OCI-LY7 (cell line): ENCODE results near the gene MSH3. TPM values are rescaled to one million over a fixed set of nuclear protein-coding genes. Genes with fewer than 3 reads are reported as not detected.

Source experiments
- BruUV-seq: library from RNA; stranded (reverse); fragments of 400-500 nt; replicated peaks from 2 replicates; lab custom pipeline; 2021; lab: Mats Ljungman, UMichigan
- CTCF ChIA-PET: fragments of 300-600 bp; sonication (Branson Sonifier 250); formaldehyde crosslinking; loops from one replicate; lab custom pipeline; 2022; ENCODE audit warnings: antibody characterized with exemption; ENCODE audit not compliant: unreplicated experiment; lab: Charles Lee
- POLR2A ChIA-PET: fragments of 300-600 bp; sonication (Branson Sonifier 250); formaldehyde crosslinking; loops from one replicate; lab custom pipeline; 2022; ENCODE audit warnings: antibody characterized with exemption; lab: Charles Lee
- DNase-seq: peaks from one replicate; pipeline ENCODE4 v3.0.0-alpha.2; 2015; ENCODE audit warnings: low spot score
- H2AFZ ChIP-seq: fragments of 200-600 bp; sonication (generic), shearing (Covaris generic); 2 replicates; pipeline ENCODE4 v1.6.1; 2014; ENCODE audit warnings: mild to moderate bottlenecking, antibody characterized with exemption, low read length, moderate library complexity
- H3K27ac ChIP-seq: fragments of 200-600 bp; sonication (generic); 2 replicates; pipeline ENCODE4 v1.5.1; 2014; ENCODE audit warnings: mixed run types, low read depth, mild to moderate bottlenecking, moderate library complexity, low read length, inconsistent platforms; ENCODE audit not compliant: poor library complexity, severe bottlenecking
- H3K36me3 ChIP-seq: fragments of 200-600 bp; sonication (generic); 2 replicates; pipeline ENCODE4 v1.6.1; 2014; ENCODE audit warnings: mild to moderate bottlenecking, antibody characterized with exemption, low read length, moderate library complexity, mixed read lengths; ENCODE audit not compliant: insufficient read depth
- H3K4me1 ChIP-seq: fragments of 200-600 bp; sonication (generic); 2 replicates; pipeline ENCODE4 v1.5.1; 2014; ENCODE audit warnings: mild to moderate bottlenecking, low read length; ENCODE audit not compliant: insufficient read depth, poor library complexity, severe bottlenecking
- H3K4me2 ChIP-seq: fragments of 200-600 bp; sonication (generic); 2 replicates; pipeline ENCODE4 v1.6.1; 2014; ENCODE audit warnings: mild to moderate bottlenecking, low read length
- H3K4me3 ChIP-seq: fragments of 200-600 bp; sonication (generic); 2 replicates; pipeline ENCODE4 v1.5.1; 2014; ENCODE audit warnings: mild to moderate bottlenecking, low read depth, low read length; ENCODE audit not compliant: poor library complexity, severe bottlenecking
- H3K79me2 ChIP-seq: fragments of 200-600 bp; sonication (generic); 2 replicates; pipeline ENCODE4 v1.6.1; 2016; ENCODE audit warnings: low read depth, mild to moderate bottlenecking, low read length, moderate library complexity, mixed read lengths; ENCODE audit not compliant: insufficient read depth
- H3K9me2 ChIP-seq: fragments of 200-600 bp; sonication (generic); 2 replicates; pipeline ENCODE4 v1.6.1; 2016; ENCODE audit warnings: mild to moderate bottlenecking, low read length, mixed read lengths; ENCODE audit not compliant: insufficient read depth
- H3K9me3 ChIP-seq: fragments of 200-600 bp; sonication (generic); 2 replicates; pipeline ENCODE4 v1.6.1; 2014; ENCODE audit warnings: mild to moderate bottlenecking, mixed run types, low read length, mixed read lengths
- H4K20me1 ChIP-seq: fragments of 200-600 bp; sonication (generic); 2 replicates; pipeline ENCODE4 v1.6.1; 2014; ENCODE audit warnings: mild to moderate bottlenecking, antibody characterized with exemption, low read length, moderate library complexity, mixed read lengths; ENCODE audit not compliant: insufficient read depth
- CTCF ChIP-seq: fragments of 200-600 bp; sonication (generic); conservative IDR thresholded peaks from 2 replicates; pipeline ENCODE4 v1.5.1; 2014; ENCODE audit warnings: mild to moderate bottlenecking, antibody characterized with exemption, low read length, moderate library complexity, mixed read lengths
- EZH2phosphoT487 ChIP-seq: fragments of 200-600 bp; sonication (generic); IDR thresholded peaks from 2 replicates; pipeline ENCODE4 v1.6.1; 2018; ENCODE audit warnings: low read depth, borderline replicate concordance, mild to moderate bottlenecking, mixed run types, antibody characterized with exemption, low read length, moderate library complexity, mixed read lengths
- intact Hi-C: fragments of 100-400 bp; cut with micrococcal nuclease; formaldehyde crosslinking; loops from one replicate; pipeline ENCODE4 v1.10.0; 2022; ENCODE audit not compliant: unreplicated experiment
- total RNA-seq, 2 experiments: library from RNA; depleted of rRNA in 1 of 2; stranded (reverse); fragments of >200 nt in 1 of 2; shearing (Covaris generic) in 1 of 2; gene quantifications; 2 replicates each; pipeline ENCODE4 v1.2.3, GENCODE V29; 2014 to 2022

The MSH3 gene
- total RNA-seq, 2 experiments from 2014 or later, result 15.4 to 28.3 TPM

GRCh38 chr5:80761176-80761575, 106.7 kb downstream of the MSH3 start:
- CTCF ChIA-PET, result no interaction called here
- POLR2A ChIA-PET, result no interaction called here
- no peaks in the 10 kb centered on the region for H3K9me2 ChIP-seq
- H3K36me3 ChIP-seq, result peaks cover 22% of the 10 kb centered on the region
- H3K4me1 ChIP-seq, result no peaks in the 10 kb centered on the region
- DNase-seq, result no peak
- H3K4me2 ChIP-seq, result no peak overlapping the region
- no peak overlapping the region for H2AFZ ChIP-seq
- no peak overlapping the region for H3K4me3 ChIP-seq
- no TSS peak for BruUV-seq
- TF ChIP-seq EZH2phosphoT487 (no peak), CTCF (no peak)
- H3K79me2 ChIP-seq, result no peaks in the 10 kb centered on the region
- no peaks in the 10 kb centered on the region for H3K9me3 ChIP-seq
- intact Hi-C loops, result no loop called here
- H3K27ac ChIP-seq, result no peak overlapping the region
- no peaks in the 10 kb centered on the region for H4K20me1 ChIP-seq

- no peak overlapping the region for H3K4me3 ChIP-seq
- H3K79me2 ChIP-seq, result no peaks in the 10 kb centered on the region
- no peak overlapping the region for H2AFZ ChIP-seq
- no peak overlapping the region for H3K4me2 ChIP-seq
- H3K36me3 ChIP-seq, result peaks cover 22% of the 10 kb centered on the region
- no peak for TF ChIP-seq CTCF
- TF ChIP-seq EZH2phosphoT487, result no peak
- DNase-seq, result no peak
- no peaks in the 10 kb centered on the region for H3K4me1 ChIP-seq
- ChIA-PET CTCF (no interaction called here), POLR2A (no interaction called here)
- no peaks in the 10 kb centered on the region for H3K9me2 ChIP-seq
- no TSS peak for BruUV-seq
- H3K9me3 ChIP-seq, result no peaks in the 10 kb centered on the region
- intact Hi-C loops, result no loop called here
- no peak overlapping the region for H3K27ac ChIP-seq
- H4K20me1 ChIP-seq, result no peaks in the 10 kb centered on the region
These were observed 107.5 kb downstream of the MSH3 start for GRCh38 chr5:80761966-80762365.

GRCh38 chr5:80762573-80762972, 108.1 kb downstream of the MSH3 start:
- TF ChIP-seq CTCF, result no peak
- no peak for TF ChIP-seq EZH2phosphoT487
- DNase-seq, result no peak
- POLR2A ChIA-PET, result no interaction called here

More at GRCh38 chr5:80762573-80762972, 108.1 kb downstream of the MSH3 start:
- no peak overlapping the region for H2AFZ ChIP-seq
- H3K36me3 ChIP-seq, result peaks cover 22% of the 10 kb centered on the region
- H3K4me2 ChIP-seq, result no peak overlapping the region
- intact Hi-C loops, result no loop called here
- no TSS peak for BruUV-seq
- H3K4me1 ChIP-seq, result no peaks in the 10 kb centered on the region
- H3K27ac ChIP-seq, result no peak overlapping the region
- H3K4me3 ChIP-seq, result no peak overlapping the region
- H3K79me2 ChIP-seq, result no peaks in the 10 kb centered on the region
- H3K9me2 ChIP-seq, result no peaks in the 10 kb centered on the region
- no peaks in the 10 kb centered on the region for H3K9me3 ChIP-seq
- no peaks in the 10 kb centered on the region for H4K20me1 ChIP-seq
- CTCF ChIA-PET, result no interaction called here
